Suprapubic skin (tissue), 4 donors: ENCODE results near the gene CPTP. TPM values are rescaled to one million over a fixed set of nuclear protein-coding genes. Genes with fewer than 3 reads are reported as not detected.
A peak's percentile ranks its signal among the peaks of the same experiment; 100 is the strongest.

Experiments
- DNase-seq, 2 donors: peaks; one replicate each; pipeline ENCODE4 v3.0.0-alpha.2; 2019; ENCODE audit warnings: low spot score in 2 of 2
- H3K27ac ChIP-seq: fragments of 200-600 bp; sonication (generic); one replicate; pipeline ENCODE4 v1.5.1; 2019
- H3K27me3 ChIP-seq: fragments of 200-600 bp; sonication (generic); one replicate; pipeline ENCODE4 v1.5.1; 2019
- H3K36me3 ChIP-seq: fragments of 200-600 bp; sonication (generic); one replicate; pipeline ENCODE4 v1.5.1; 2019
- H3K4me1 ChIP-seq: fragments of 200-600 bp; sonication (generic); one replicate; pipeline ENCODE4 v1.5.1; 2019
- H3K4me3 ChIP-seq: fragments of 200-600 bp; sonication (generic); one replicate; pipeline ENCODE4 v1.5.1; 2019; ENCODE audit warnings: mild to moderate bottlenecking
- H3K9me3 ChIP-seq: fragments of 200-600 bp; sonication (generic); one replicate; pipeline ENCODE4 v1.5.1; 2019
- EP300 ChIP-seq: sonication (generic); formaldehyde crosslinking; IDR thresholded peaks from one replicate; pipeline ENCODE4 v1.6.1; 2017; ENCODE audit warnings: antibody characterized with exemption
- POLR2A ChIP-seq, 2 donors: fragments of 450-650 bp; IDR thresholded peaks; one replicate each; pipeline ENCODE4 v1.6.1; 2017; ENCODE audit warnings: antibody characterized with exemption in 2 of 2, mild to moderate bottlenecking in 2 of 2, moderate library complexity in 2 of 2
- POLR2AphosphoS5 ChIP-seq, 3 donors: sonication (generic); formaldehyde crosslinking; IDR thresholded peaks; one replicate each; pipeline ENCODE4 v1.6.1; 2017; ENCODE audit warnings: antibody characterized with exemption in 3 of 3
- WGBS: methylation state at CpG from one replicate; pipeline ENCODE4 v1.1.5; 2018; 5-methylcytosine and 5-hydroxymethylcytosine counted together
- total RNA-seq, 4 donors: library from RNA; depleted of rRNA; stranded (reverse); fragments of >200 nt; gene quantifications; one replicate each; pipeline ENCODE4 v1.1.0, GENCODE V29; 2016
- TF ChIP-seq, protein P1 (sequence below), 2 donors: fragments of 200-600 bp in 1 of 2; fragments of 450-650 bp in 1 of 2; sonication (generic) in 1 of 2; IDR thresholded peaks; one replicate each; pipeline ENCODE4 v1.5.1; 2016 to 2019; ENCODE audit warnings: antibody characterized with exemption in 2 of 2, mild to moderate bottlenecking in 1 of 2, moderate library complexity in 1 of 2

Gene CPTP
- total RNA-seq, 4 donors from 2014 or later = 32.5 to 60.4 (median 54.3) TPM

DNA sequence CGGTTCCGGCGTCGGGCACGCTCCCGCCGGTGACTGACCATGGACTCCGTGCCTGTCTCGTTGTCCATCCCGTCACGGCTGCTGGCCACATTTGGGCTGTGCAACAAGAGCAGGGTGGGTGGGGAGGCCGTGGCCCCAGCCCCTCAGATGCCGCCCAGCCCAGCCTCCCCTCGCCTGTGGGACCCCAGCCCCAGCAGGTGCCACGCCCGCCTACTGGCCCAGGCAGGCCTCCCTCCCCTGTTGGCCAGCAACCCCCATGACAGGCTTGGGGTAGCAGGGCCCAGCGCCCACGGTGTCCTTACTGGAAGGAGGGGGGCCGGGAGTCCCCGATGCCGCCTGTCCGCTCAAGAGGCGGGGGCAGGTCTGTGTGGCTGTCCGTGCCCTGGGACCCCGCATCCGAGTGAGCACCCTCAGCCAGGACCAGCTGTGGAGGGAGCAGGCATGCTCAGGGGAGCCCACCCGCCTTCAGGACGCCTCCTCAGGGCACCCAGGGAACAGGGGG is 17.5 kb downstream of the CPTP start:
- H3K4me1 ChIP-seq = peaks cover 38% of the 10 kb centered on the region
- 97% methylated on average over 7 of the region's 28 CpGs for WGBS
- H3K36me3 ChIP-seq = peaks cover 45% of the 10 kb centered on the region

DNA sequence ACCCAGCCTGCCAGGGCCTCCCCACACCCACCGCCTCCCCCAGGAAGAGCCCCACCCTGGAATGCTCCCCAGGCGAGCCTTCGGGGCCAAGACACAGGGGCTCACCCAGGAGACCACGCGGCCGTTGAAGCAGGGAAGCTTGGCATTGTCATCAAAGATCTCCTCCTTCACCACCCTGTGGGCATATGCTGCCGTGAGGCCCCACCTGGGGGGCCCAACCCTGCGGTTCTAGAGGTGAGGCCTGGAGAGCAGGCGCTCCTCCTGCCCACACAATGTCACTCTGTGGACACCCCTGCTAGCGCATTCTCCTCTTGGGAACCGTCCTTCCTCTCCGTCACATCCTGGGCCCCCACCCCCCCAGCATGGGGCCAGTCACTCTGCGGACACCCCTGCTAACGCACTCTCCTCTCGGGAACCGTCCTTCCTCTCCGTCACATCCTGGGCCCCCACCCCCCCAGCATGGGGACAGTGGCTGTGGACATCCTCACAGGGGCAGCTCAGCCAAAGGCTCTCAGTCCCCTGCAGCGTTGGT is 18.0 kb downstream of the CPTP start:
- Histone ChIP-seq H3K4me1 (peaks cover 43% of the 10 kb centered on the region), H3K27me3 (no peaks in the 10 kb centered on the region), H3K9me3 (no peaks in the 10 kb centered on the region), H3K36me3 (peaks cover 40% of the 10 kb centered on the region), H3K27ac (no peak overlapping the region), H3K4me3 (no peak overlapping the region)
- WGBS = 80% methylated on average over 12 of the region's 18 CpGs
- TF ChIP-seq, protein P1, sequence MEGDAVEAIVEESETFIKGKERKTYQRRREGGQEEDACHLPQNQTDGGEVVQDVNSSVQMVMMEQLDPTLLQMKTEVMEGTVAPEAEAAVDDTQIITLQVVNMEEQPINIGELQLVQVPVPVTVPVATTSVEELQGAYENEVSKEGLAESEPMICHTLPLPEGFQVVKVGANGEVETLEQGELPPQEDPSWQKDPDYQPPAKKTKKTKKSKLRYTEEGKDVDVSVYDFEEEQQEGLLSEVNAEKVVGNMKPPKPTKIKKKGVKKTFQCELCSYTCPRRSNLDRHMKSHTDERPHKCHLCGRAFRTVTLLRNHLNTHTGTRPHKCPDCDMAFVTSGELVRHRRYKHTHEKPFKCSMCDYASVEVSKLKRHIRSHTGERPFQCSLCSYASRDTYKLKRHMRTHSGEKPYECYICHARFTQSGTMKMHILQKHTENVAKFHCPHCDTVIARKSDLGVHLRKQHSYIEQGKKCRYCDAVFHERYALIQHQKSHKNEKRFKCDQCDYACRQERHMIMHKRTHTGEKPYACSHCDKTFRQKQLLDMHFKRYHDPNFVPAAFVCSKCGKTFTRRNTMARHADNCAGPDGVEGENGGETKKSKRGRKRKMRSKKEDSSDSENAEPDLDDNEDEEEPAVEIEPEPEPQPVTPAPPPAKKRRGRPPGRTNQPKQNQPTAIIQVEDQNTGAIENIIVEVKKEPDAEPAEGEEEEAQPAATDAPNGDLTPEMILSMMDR (IDR thresholded peaks at IDR 0.05) = no peak
- TF ChIP-seq EP300 = no peak
- no peak for TF ChIP-seq POLR2AphosphoS5 (IDR thresholded peaks at IDR 0.05)
- no peak for TF ChIP-seq POLR2A (IDR thresholded peaks at IDR 0.05)
- DNase-seq = no peak

More for the DNA sequence above, 17.5 kb downstream of the CPTP start:
- DNase-seq = no peak
- Histone ChIP-seq H3K27me3 (no peaks in the 10 kb centered on the region), H3K9me3 (no peaks in the 10 kb centered on the region), H3K27ac (no peak overlapping the region), H3K4me3 (no peak overlapping the region)
- no peak for TF ChIP-seq POLR2A (IDR thresholded peaks at IDR 0.05)
- TF ChIP-seq POLR2AphosphoS5 (IDR thresholded peaks at IDR 0.05) = no peak
- TF ChIP-seq, protein P1 (IDR thresholded peaks at IDR 0.05) = no peak
- TF ChIP-seq EP300 = no peak

DNA sequence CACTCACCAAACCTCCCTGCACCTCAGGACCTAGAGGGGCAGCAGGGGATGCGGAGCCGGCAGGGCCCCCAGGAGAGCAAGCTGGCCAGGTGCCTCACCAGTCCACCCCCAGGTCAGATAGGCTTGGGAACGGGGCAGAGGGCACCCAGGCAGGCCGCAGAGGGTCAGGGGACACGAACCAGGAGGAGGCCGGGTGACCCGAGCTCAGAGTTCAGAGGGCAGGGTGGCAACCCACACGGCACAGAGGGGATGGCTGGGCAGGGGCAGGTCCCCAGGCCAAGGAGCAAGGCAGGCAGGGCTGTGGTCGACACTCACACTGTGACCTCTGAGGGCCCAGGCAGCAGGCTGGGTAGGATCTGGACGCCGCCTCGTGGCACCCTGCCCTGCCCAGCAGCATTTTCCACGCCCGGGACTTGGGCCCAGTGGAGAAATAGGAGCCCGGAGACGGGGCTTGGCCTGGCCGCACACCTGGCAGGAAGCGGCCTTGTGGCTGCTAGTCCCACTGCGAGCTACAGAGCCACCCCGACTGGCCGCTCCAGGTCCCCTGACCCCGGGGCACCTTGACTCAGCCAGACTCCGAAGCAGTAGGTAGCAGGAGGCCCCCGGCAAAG is 19.3 kb downstream of the CPTP start:
- Histone ChIP-seq H3K27ac (peak overlapping the region; percentile 62), H3K9me3 (no peaks in the 10 kb centered on the region), H3K36me3 (peaks cover 28% of the 10 kb centered on the region), H3K4me1 (peaks cover 54% of the 10 kb centered on the region), H3K27me3 (no peaks in the 10 kb centered on the region), H3K4me3 (no peak overlapping the region)
- no CpG with 5 or more reads among the region's 24 CpGs for WGBS
- no peak for DNase-seq
- TF ChIP-seq POLR2A (IDR thresholded peaks at IDR 0.05) (no peak), POLR2AphosphoS5 (IDR thresholded peaks at IDR 0.05) (no peak), EP300 (no peak)
- TF ChIP-seq, protein P1 (IDR thresholded peaks at IDR 0.05) = no peak

DNA sequence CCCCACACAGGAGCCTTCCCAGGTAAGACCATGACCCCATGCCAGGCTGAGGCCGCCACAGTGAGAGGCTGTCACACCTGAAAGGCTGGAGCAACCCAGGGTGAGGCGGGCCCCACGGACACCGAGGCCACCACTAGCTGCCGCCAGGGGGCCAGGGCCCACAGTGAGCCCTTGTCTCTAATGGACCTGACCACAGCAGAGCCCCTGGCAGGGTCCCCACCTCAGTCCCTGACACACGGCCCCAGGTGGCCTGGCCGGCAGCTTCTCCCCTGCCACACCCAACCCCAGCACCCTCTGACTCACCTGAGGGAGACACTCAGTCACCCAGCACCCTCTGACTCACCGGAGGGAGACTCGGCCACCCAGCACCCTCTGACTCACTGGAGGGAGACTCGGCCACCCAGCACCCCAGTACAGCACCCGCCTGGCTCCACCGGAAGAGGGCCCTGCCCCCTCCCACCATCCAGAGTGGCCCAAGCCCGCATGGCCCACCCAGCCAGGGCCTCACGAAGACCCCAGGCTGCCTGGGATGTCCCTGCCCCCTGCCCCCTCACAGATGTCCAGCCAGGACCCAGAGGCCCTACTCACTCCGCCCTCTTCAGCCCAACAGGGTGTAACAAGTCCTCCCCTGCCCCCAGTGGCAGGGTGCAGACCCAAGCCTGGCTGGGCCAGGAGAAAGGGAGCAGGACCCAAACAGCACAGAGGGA is 20.2 kb downstream of the CPTP start:
- TF ChIP-seq EP300 = no peak
- TF ChIP-seq, protein P1 (IDR thresholded peaks at IDR 0.05) = peak in 1 of 2 donors; percentile 13
- Histone ChIP-seq H3K27me3 (no peaks in the 10 kb centered on the region), H3K9me3 (no peaks in the 10 kb centered on the region), H3K27ac (peak overlapping the region; percentile 62), H3K4me1 (peaks cover 54% of the 10 kb centered on the region), H3K36me3 (peaks cover 19% of the 10 kb centered on the region), H3K4me3 (no peak overlapping the region)
- 72% methylated on average over 6 of the region's 15 CpGs for WGBS
- no peak for DNase-seq

DNA sequence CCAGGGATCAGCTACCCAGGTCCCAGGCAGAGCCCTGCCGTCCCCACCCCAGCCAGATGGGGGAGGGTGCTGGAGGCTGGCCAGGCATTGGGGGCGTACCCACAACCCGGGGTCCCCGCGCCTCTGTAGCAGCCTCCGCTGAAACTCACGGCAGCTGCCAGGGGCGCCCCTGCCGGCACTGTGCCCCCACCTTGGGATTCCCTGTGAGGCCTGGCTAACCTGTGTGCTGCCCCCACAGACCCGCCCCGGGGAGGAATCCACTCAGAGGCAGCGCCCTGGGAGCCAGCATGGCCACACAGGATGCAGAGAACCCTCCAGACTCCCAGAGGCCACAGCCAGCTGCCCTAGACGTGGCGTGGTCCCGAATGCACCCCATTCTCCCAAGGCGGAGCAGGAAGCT is 20.8 kb downstream of the CPTP start:
- H3K36me3 ChIP-seq = peaks cover 13% of the 10 kb centered on the region
- H3K27ac ChIP-seq = peak overlapping the region; percentile 9
- H3K9me3 ChIP-seq = no peaks in the 10 kb centered on the region
- DNase-seq = no peak
- no peak overlapping the region for H3K4me3 ChIP-seq
- H3K27me3 ChIP-seq = no peaks in the 10 kb centered on the region
- H3K4me1 ChIP-seq = peaks cover 54% of the 10 kb centered on the region
- WGBS = 74% methylated on average over 5 of the region's 16 CpGs
- TF ChIP-seq EP300 (no peak), POLR2A (IDR thresholded peaks at IDR 0.05) (no peak)
